KOPT-K1 (cell line): Measurements from ENCODE around the gene DNAJC17.

ENCODE experiments used
- H3K27ac ChIP-seq: fragments of 200-600 bp; sonication (generic); 2 replicates; pipeline ENCODE4 v1.5.1; 2016; ENCODE audit warnings: antibody characterized with exemption, mild to moderate bottlenecking, low read depth, low read length; ENCODE audit not compliant: poor library complexity, severe bottlenecking
- H3K36me3 ChIP-seq: fragments of 200-600 bp; sonication (generic); 2 replicates; pipeline ENCODE4 v1.5.1; 2017; ENCODE audit warnings: antibody characterized with exemption, mild to moderate bottlenecking, low read length, moderate library complexity; ENCODE audit not compliant: insufficient read depth
- H3K9me3 ChIP-seq: fragments of 200-600 bp; sonication (generic); 2 replicates; pipeline ENCODE4 v1.5.1; 2017; ENCODE audit warnings: antibody characterized with exemption, low read length, mild to moderate bottlenecking; ENCODE audit not compliant: insufficient read depth, poor library complexity, severe bottlenecking

DNAJC17 gene, protein sequence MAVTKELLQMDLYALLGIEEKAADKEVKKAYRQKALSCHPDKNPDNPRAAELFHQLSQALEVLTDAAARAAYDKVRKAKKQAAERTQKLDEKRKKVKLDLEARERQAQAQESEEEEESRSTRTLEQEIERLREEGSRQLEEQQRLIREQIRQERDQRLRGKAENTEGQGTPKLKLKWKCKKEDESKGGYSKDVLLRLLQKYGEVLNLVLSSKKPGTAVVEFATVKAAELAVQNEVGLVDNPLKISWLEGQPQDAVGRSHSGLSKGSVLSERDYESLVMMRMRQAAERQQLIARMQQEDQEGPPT

DNA sequence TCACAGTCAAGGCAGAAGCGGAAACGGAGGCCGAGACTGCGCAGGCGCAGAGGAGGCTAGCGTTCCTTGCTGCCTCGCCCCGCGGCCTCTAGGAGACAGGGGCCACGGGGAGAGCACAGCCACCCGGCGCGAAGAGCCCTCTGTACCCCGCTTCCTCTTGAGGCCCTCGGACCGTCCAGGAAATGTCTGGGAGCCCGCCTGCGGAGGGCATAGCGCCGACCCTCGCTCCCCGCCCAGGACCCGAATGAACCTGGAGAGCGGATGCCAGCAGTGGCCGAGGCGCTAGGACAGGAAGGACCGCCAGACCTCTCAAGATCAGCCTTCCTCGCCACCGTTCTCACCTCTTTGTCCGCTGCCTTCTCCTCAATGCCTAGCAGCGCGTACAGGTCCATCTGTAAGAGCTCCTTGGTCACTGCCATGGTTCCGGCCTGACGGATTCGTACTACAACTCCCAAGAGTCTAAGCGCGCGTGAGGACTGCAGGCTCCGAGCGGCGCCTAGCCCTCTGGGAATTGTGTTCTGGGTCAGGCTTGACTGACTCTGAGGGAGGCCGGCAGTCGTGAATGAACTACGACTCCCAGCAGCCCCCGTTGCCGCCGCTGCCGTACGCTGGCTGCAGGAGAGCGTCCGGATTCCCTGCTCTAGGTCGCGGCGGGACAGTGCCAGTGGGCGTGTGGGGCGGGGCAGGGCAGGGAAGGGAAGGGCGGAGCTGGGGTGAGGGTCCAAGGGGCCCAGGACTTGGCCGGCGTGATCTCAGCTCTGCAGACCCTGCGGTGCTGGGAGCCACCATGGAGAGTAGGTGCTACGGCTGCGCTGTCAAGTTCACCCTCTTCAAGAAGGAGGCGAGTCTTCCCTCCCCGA is at the start of gene DNAJC17, which contains the start of gene ZFYVE19:
Gene DNAJC17 (minus strand): TSS at position 446 of the 860 bp plus-strand sequence. CDS start 27 bp downstream, at position 419.
Gene ZFYVE19 (plus strand): TSS at position 62 of the 860 bp plus-strand sequence. CDS start 501 bp downstream, at position 563.
- H3K36me3 ChIP-seq = peaks cover 32% of the 10 kb centered on the region; the same call in 1 of the 2 replicates
- H3K27ac ChIP-seq = peak within 1 kb of the TSS; percentile 92
- H3K9me3 ChIP-seq = no peaks in the 10 kb centered on the region

DNA sequence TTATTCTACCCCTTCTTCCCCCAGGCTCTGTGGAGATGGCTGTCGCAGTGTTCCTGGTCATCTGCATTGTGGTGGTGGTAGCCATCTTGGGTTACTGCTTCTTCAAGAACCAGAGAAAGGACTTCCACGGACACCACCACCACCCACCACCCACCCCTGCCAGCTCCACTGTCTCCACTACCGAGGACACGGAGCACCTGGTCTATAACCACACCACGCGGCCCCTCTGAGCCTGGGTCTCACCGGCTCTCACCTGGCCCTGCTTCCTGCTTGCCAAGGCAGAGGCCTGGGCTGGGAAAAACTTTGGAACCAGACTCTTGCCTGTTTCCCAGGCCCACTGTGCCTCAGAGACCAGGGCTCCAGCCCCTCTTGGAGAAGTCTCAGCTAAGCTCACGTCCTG is 49.5 kb upstream of the DNAJC17 start:
- Histone ChIP-seq H3K9me3 (no peaks in the 10 kb centered on the region), H3K36me3 (no peaks in the 10 kb centered on the region), H3K27ac (no peak overlapping the region)

DNA sequence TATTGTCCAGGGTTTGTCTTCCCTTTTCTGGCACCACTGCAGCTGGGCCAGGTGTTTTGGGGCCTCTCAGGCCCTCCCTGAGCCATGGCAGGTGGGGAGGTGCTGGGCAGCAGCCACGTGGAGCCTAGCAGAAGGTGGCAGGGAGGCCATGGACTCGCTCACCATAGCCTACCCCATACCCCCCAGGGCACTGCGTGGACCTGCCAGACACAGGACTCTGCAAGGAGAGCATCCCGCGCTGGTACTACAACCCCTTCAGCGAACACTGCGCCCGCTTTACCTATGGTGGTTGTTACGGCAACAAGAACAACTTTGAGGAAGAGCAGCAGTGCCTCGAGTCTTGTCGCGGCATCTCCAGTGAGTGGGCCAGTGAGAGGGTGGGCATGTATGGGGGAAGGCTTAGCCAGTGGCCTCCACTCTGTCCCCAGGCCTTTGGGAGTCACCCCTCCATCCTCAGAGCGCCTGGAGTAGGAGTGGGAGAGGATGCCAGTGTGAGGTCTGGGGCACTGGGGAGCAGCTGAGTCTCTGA is 48.5 kb upstream of the DNAJC17 start:
- H3K36me3 ChIP-seq = no peaks in the 10 kb centered on the region
- H3K27ac ChIP-seq = no peak overlapping the region
- H3K9me3 ChIP-seq = no peaks in the 10 kb centered on the region

- H3K27ac ChIP-seq = no peak overlapping the region
- no peaks in the 10 kb centered on the region for H3K9me3 ChIP-seq
- H3K36me3 ChIP-seq = no peaks in the 10 kb centered on the region
Observed at GRCh38 chr15:40854161-40854560, 46.9 kb upstream of the DNAJC17 start.

DNA sequence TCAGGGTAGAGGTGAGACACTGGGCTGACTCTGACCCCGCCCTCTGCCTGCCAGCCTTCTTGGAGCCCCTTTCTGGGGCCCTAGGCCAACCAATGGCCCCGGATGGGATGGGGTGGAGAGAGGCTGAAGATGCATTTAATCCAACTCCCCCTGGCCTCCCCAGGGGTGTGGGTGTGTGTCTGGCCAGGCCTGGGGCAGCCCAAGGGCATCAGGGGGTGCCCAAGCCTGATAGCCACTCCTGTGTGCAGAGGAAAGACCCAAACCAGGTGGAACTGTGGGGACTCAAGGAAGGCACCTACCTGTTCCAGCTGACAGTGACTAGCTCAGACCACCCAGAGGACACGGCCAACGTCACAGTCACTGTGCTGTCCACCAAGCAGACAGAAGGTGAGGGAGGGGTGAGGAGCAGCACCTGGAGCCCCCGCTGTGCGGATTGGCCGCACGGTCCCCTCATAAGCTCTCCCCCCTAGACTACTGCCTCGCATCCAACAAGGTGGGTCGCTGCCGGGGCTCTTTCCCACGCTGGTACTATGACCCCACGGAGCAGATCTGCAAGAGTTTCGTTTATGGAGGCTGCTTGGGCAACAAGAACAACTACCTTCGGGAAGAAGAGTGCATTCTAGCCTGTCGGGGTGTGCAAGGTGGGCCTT is 46.1 kb upstream of the DNAJC17 start:
- no peaks in the 10 kb centered on the region for H3K9me3 ChIP-seq
- H3K27ac ChIP-seq = no peak overlapping the region
- no peaks in the 10 kb centered on the region for H3K36me3 ChIP-seq

DNA sequence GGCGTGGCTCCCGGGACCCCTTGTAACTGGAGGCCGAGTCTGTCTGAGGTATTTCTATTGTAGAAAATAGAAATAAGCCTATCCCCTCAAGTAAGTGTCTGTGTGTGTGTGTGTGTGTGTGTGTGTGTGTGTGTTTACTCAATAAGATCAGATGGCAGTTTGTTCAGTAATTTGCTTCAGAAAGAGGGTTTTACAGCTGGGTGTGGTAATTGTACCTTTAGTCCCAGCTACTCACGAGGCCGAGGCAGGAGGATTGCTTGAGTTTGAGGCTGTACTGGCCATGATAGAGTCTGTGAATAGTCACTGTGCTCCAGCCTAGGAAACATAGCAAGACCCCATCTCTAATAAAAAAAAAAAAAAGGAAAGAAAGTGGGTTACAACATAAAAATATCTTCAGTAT is 45.3 kb upstream of the DNAJC17 start:
- H3K9me3 ChIP-seq = no peaks in the 10 kb centered on the region
- no peak overlapping the region for H3K27ac ChIP-seq
- H3K36me3 ChIP-seq = no peaks in the 10 kb centered on the region

- H3K27ac ChIP-seq = no peak overlapping the region
- no peaks in the 10 kb centered on the region for H3K36me3 ChIP-seq
- H3K9me3 ChIP-seq = no peaks in the 10 kb centered on the region
Observed at GRCh38 chr15:40850576-40851112, 43.4 kb upstream of the DNAJC17 start.

DNA sequence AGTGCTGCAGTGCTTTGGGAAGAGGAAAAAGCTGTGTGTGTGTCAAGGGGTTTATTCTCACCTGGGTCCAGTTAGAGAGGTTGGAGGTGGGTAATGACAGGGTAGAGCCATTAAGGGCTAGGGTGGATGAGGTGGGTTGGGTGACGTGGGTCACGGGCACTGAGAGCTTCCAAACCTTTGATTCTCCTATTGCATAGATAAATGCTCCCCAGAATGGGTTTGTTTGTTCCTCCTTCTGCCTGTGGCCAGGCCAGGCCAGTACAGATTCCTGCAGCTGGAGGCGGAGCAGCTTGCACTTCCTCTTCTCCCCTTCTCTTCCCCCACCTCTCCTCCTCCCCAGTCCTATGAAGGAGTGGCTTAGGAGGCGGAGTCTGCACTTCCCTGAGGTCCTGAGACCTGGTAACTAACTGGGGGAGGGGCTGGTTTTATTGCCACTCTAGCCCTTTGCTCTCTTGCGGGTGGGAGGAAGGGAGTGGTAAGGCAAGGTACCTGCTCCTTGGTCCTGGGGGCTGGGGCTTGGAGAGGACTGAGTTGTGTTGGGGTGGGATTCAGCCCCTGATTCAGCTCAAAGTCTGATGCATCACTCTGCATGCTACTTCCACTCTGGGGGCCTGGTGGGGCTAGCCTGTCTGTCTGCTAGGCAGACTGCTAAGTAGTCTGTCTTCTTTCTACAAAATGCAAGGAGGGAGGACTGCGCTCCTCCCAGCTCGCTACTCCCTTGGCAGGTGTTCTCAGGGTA is 40.1 kb upstream of the DNAJC17 start:
- Histone ChIP-seq H3K36me3 (no peaks in the 10 kb centered on the region), H3K27ac (peak overlapping the region; percentile 18), H3K9me3 (no peaks in the 10 kb centered on the region)

DNA sequence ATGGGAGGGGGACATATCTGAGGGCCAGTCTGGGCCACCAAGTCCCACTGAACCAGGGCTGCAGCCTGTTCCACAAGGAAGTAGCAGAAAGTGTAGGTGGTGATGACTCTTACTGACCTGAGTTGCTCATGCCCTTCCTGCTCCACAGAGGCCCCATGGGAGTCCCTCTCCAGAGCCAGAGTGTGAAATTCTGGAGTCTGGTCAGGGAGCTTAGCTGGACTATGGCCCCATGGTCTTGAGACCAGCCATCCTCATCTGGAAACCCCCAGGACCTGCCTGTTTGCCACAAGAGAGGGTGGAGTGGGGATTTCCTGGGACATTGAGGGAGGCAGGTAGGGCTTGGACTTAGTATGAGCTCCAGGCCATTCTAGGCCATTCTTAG is 39.6 kb upstream of the DNAJC17 start:
- H3K9me3 ChIP-seq = no peaks in the 10 kb centered on the region
- peak overlapping the region; percentile 18 for H3K27ac ChIP-seq
- no peaks in the 10 kb centered on the region for H3K36me3 ChIP-seq

GRCh38 chr15:40845511-40846284 is 38.4 kb upstream of the DNAJC17 start:
- H3K36me3 ChIP-seq = no peaks in the 10 kb centered on the region
- no peak overlapping the region for H3K27ac ChIP-seq
- H3K9me3 ChIP-seq = no peaks in the 10 kb centered on the region

DNA sequence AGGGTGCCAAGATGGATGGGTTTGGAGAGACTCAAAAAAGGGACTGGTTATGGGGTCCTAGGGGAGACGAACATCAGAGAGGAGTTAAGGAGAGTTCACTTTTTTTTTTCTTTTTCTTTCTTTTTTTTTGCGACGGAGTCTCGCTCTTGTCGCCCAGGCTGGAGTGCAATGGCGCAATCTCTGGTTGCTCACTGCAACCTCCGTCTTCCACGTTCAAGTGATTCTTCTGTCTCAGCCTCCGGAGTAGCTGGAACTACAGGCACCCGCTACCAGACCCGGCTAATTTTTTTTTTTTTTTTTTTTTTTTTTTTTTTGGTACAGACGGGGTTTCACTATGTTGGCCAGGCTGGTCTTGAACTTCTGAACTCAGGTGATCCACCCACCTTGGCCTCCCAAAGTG is 37.8 kb upstream of the DNAJC17 start:
- Histone ChIP-seq H3K27ac (no peak overlapping the region), H3K36me3 (no peaks in the 10 kb centered on the region), H3K9me3 (no peaks in the 10 kb centered on the region)

- Histone ChIP-seq H3K36me3 (no peaks in the 10 kb centered on the region), H3K27ac (no peak overlapping the region), H3K9me3 (no peaks in the 10 kb centered on the region)
Observed at GRCh38 chr15:40844696-40845030, 37.4 kb upstream of the DNAJC17 start.

GRCh38 chr15:40843885-40844695 is 36.8 kb upstream of the DNAJC17 start, which contains the start of gene SPINT1:
TSS of gene SPINT1 (plus strand) at chr15:40844048. CDS start at chr15:40844555, 507 bp downstream.
- Histone ChIP-seq H3K36me3 (no peaks in the 10 kb centered on the region), H3K27ac (no peak within 1 kb of the TSS), H3K9me3 (no peaks in the 10 kb centered on the region)
